A549 (cell line): ENCODE results near the gene TMEM272. TPM values are rescaled to one million over a fixed set of nuclear protein-coding genes. Genes with fewer than 3 reads are reported as not detected.

ENCODE experiments used
- ATAC-seq, 2 experiments: fragments of 200-7000 bp in 1 of 2; fragments of >200 bp in 1 of 2; cut with Nextera tagmentation in 1 of 2; cut with Tn5 transposase in 1 of 2; 3 replicates each; pipeline versions ENCODE4 v1.8.0 to v1.9.1; 2018 to 2020; ENCODE audit warnings: mild to moderate bottlenecking in 1 of 2, moderate library complexity in 1 of 2
- CTCF ChIA-PET: fragments of 300-600 bp; sonication (Branson Sonifier 250); formaldehyde crosslinking; extraction: SDS; loops from one replicate; lab custom pipeline; 2021; ENCODE audit warnings: antibody characterized with exemption, inconsistent platforms; lab: Yijun Ruan, JAX
- POLR2A ChIA-PET: fragments of 350-600 bp; formaldehyde crosslinking; extraction: SDS; loops from one replicate; lab custom pipeline; 2021; ENCODE audit warnings: antibody characterized with exemption, inconsistent platforms; lab: Yijun Ruan, JAX
- DNase-seq, 2 experiments: peaks; one replicate each; pipeline versions ENCODE4 v3.0.0 to v3.0.0-alpha.2; 2011 to 2016; ENCODE audit warnings: low read depth in 1 of 2, low spot score in 1 of 2
- FAIRE-seq: peaks from 2 replicates; lab custom pipeline; 2011; peaks lifted over from hg19 to GRCh38; lab: Jason Lieb, UNC
- H3K27ac ChIP-seq, 2 experiments: fragments of >200 bp; sonication (Bioruptor Twin); formaldehyde crosslinking; 3 replicates each; pipeline ENCODE4 v1.5.1; 2016 to 2017
- H3K4me1 ChIP-seq: fragments of >200 bp; sonication (Bioruptor Twin); formaldehyde crosslinking; 3 replicates; pipeline ENCODE4 v1.6.1; 2016
- H3K4me2 ChIP-seq: fragments of >200 bp; sonication (Bioruptor Twin); formaldehyde crosslinking; 3 replicates; pipeline ENCODE4 v1.6.1; 2016
- H3K4me3 ChIP-seq: fragments of >200 bp; sonication (Bioruptor Twin); formaldehyde crosslinking; 3 replicates; pipeline ENCODE4 v1.5.1; 2016
- H3K9me3 ChIP-seq: fragments of >200 bp; sonication (Bioruptor Twin); formaldehyde crosslinking; 3 replicates; pipeline ENCODE4 v1.6.1; 2016
- CBX2 ChIP-seq: fragments of 200-600 bp; sonication (generic); IDR thresholded peaks from 2 replicates; pipeline ENCODE4 v1.6.1; 2016; ENCODE audit warnings: low read depth, mild to moderate bottlenecking, borderline replicate concordance
- CEBPB ChIP-seq, 2 experiments: fragments of >200 bp in 1 of 2; sonication (Bioruptor Twin) in 1 of 2; formaldehyde crosslinking in 1 of 2; IDR thresholded peaks; 2 replicates each; pipeline ENCODE4 v1.6.1; 2012 to 2016
- CHD2 ChIP-seq: fragments of 150-350 bp; IDR thresholded peaks from 2 replicates; pipeline ENCODE4 v1.6.1; 2014; ENCODE audit warnings: low read length; ENCODE audit not compliant: partially characterized antibody
- CHD4 ChIP-seq: fragments of 200-600 bp; sonication (generic); IDR thresholded peaks from 2 replicates; pipeline ENCODE4 v1.6.1; 2016; ENCODE audit warnings: antibody characterized with exemption, mild to moderate bottlenecking, borderline replicate concordance
- EHF ChIP-seq: fragments of 250-450 bp; sonication (Bioruptor Pico); IDR thresholded peaks from 2 replicates; pipeline ENCODE4 v1.5.0; 2020; ENCODE audit warnings: mild to moderate bottlenecking
- EHMT2 ChIP-seq: fragments of 200-600 bp; sonication (generic); IDR thresholded peaks from 2 replicates; pipeline ENCODE4 v1.6.1; 2016; ENCODE audit warnings: antibody characterized with exemption, low read depth, mild to moderate bottlenecking, moderate library complexity
- EP300 ChIP-seq, 2 experiments: fragments of >200 bp; sonication (Bioruptor Twin); formaldehyde crosslinking; IDR thresholded peaks; 2 replicates in 1 of 2; 3 replicates in 1 of 2; pipeline ENCODE4 v1.6.1; 2016 to 2017
- FOSB ChIP-seq: fragments of 250-450 bp; sonication (Bioruptor Pico); IDR thresholded peaks from 2 replicates; pipeline ENCODE4 v1.5.0; 2020; ENCODE audit warnings: mild to moderate bottlenecking, moderate library complexity
- FOSL2 ChIP-seq, 2 experiments: fragments of 450-650 bp in 1 of 2; fragments of >200 bp in 1 of 2; sonication (Bioruptor Twin) in 1 of 2; formaldehyde crosslinking; IDR thresholded peaks; 2 replicates each; pipeline versions ENCODE4 v1.5.0 to v1.6.1; 2016 to 2020; ENCODE audit warnings: mild to moderate bottlenecking in 1 of 2, moderate library complexity in 1 of 2
- FOXS1 ChIP-seq: fragments of 250-450 bp; sonication (Bioruptor Pico); IDR thresholded peaks from 2 replicates; pipeline ENCODE4 v1.5.0; 2020; ENCODE audit warnings: mild to moderate bottlenecking, moderate library complexity
- HDAC2 ChIP-seq: fragments of 200-600 bp; sonication (generic); IDR thresholded peaks from 2 replicates; pipeline ENCODE4 v1.6.1; 2016
- HOXA7 ChIP-seq: fragments of 250-450 bp; sonication (Bioruptor Pico); IDR thresholded peaks from 2 replicates; pipeline ENCODE4 v1.5.0; 2020; ENCODE audit warnings: mild to moderate bottlenecking, moderate library complexity
- HOXB5 ChIP-seq: fragments of 250-450 bp; sonication (Bioruptor Pico); IDR thresholded peaks from 2 replicates; pipeline ENCODE4 v1.5.0; 2020; ENCODE audit warnings: mild to moderate bottlenecking, moderate library complexity
- JUN ChIP-seq, 2 experiments: fragments of >200 bp; sonication (Bioruptor Twin); formaldehyde crosslinking; IDR thresholded peaks; 2 replicates in 1 of 2; 3 replicates in 1 of 2; pipeline ENCODE4 v1.6.1; 2016 to 2017
- JUNB ChIP-seq: fragments of >200 bp; sonication (Bioruptor Twin); formaldehyde crosslinking; IDR thresholded peaks from 2 replicates; pipeline ENCODE4 v1.6.1; 2016
- KDM1A ChIP-seq: fragments of 200-600 bp; sonication (generic); IDR thresholded peaks from 2 replicates; pipeline ENCODE4 v1.6.1; 2016; ENCODE audit warnings: low read depth, mild to moderate bottlenecking
- KDM5A ChIP-seq: fragments of 200-600 bp; sonication (generic); IDR thresholded peaks from 2 replicates; pipeline ENCODE4 v1.6.1; 2016; ENCODE audit warnings: antibody characterized with exemption, mild to moderate bottlenecking
- MAFK ChIP-seq: fragments of 450-650 bp; IDR thresholded peaks from 2 replicates; pipeline ENCODE4 v1.6.1; 2014; ENCODE audit not compliant: partially characterized antibody
- MAZ ChIP-seq: fragments of 150-350 bp; IDR thresholded peaks from 2 replicates; pipeline ENCODE4 v1.6.1; 2014; ENCODE audit warnings: antibody characterized with exemption, low read depth, low read length, borderline replicate concordance
- NR3C1 ChIP-seq: fragments of >200 bp; sonication (Bioruptor Twin); formaldehyde crosslinking; IDR thresholded peaks from 3 replicates; pipeline ENCODE4 v1.6.1; 2017
- PHF8 ChIP-seq: fragments of 200-600 bp; sonication (generic); IDR thresholded peaks from 2 replicates; pipeline ENCODE4 v1.6.1; 2016; ENCODE audit warnings: low read depth, mild to moderate bottlenecking, antibody characterized with exemption, moderate library complexity, borderline replicate concordance
- RAD21 ChIP-seq, 2 experiments: fragments of >200 bp in 1 of 2; sonication (Bioruptor Twin) in 1 of 2; formaldehyde crosslinking in 1 of 2; IDR thresholded peaks in 1 of 2; conservative IDR thresholded peaks in 1 of 2; 2 replicates in 1 of 2; 3 replicates in 1 of 2; pipeline ENCODE4 v1.6.1; 2012 to 2018; ENCODE audit warnings: inconsistent platforms in 1 of 2
- RARB ChIP-seq: fragments of 250-450 bp; sonication (Bioruptor Pico); IDR thresholded peaks from 2 replicates; pipeline ENCODE4 v1.8.0; 2021; ENCODE audit warnings: mild to moderate bottlenecking, moderate library complexity
- RNF2 ChIP-seq: fragments of 200-600 bp; sonication (generic); IDR thresholded peaks from 2 replicates; pipeline ENCODE4 v1.6.1; 2016; ENCODE audit warnings: low read depth, mild to moderate bottlenecking, antibody characterized with exemption, moderate library complexity, borderline replicate concordance
- TP53 ChIP-seq: fragments of 250-450 bp; sonication (Bioruptor Pico); IDR thresholded peaks from 2 replicates; pipeline ENCODE4 v1.5.0; 2021; ENCODE audit warnings: mild to moderate bottlenecking, moderate library complexity
- ZSCAN20 ChIP-seq: fragments of 250-450 bp; sonication (Bioruptor Pico); IDR thresholded peaks from 2 replicates; pipeline ENCODE4 v1.8.0; 2022; ENCODE audit warnings: mild to moderate bottlenecking, moderate library complexity
- WGBS: methylation state at CpG from one replicate; pipeline ENCODE4 v1.1.6; 2017; ENCODE audit errors: missing lambda C conversion rate; 5-methylcytosine and 5-hydroxymethylcytosine counted together
- polyA plus RNA-seq, 4 experiments: library from polyadenylated mRNA; depleted of rRNA in 3 of 4; stranded (reverse); fragments of >200 nt; fragmentation: RNase III in 1 of 4; extraction: RNeasy Plus Mini Kit Qiagen cat#74134 plus additional on column Dnase treatment in 1 of 4; gene quantifications; 2 replicates in 3 of 4; 3 replicates in 1 of 4; pipeline ENCODE4 v1.2.3, GENCODE V29; 2011 to 2017
- TF ChIP-seq, protein P1 (sequence below): fragments of 250-450 bp; sonication (Bioruptor Pico); IDR thresholded peaks from 2 replicates; pipeline ENCODE4 v1.5.0; 2021; ENCODE audit warnings: mild to moderate bottlenecking, moderate library complexity, borderline replicate concordance
- TF ChIP-seq, protein P2 (sequence below): fragments of 150-350 bp; IDR thresholded peaks from 2 replicates; pipeline ENCODE4 v1.6.1; 2014; ENCODE audit warnings: low read depth, mild to moderate bottlenecking, low read length
- TF ChIP-seq, protein P3 (sequence below): fragments of 450-650 bp; IDR thresholded peaks from 2 replicates; pipeline ENCODE4 v1.6.1; 2014; ENCODE audit warnings: antibody characterized with exemption
- TF ChIP-seq, protein P4 (sequence below): fragments of >200 bp; sonication (Bioruptor Twin); formaldehyde crosslinking; IDR thresholded peaks from 3 replicates; pipeline ENCODE4 v1.6.1; 2016

TMEM272 gene
- polyA plus RNA-seq, 2 of the 4 experiments (the other 2 are of a cell fraction), result not detected

DNA sequence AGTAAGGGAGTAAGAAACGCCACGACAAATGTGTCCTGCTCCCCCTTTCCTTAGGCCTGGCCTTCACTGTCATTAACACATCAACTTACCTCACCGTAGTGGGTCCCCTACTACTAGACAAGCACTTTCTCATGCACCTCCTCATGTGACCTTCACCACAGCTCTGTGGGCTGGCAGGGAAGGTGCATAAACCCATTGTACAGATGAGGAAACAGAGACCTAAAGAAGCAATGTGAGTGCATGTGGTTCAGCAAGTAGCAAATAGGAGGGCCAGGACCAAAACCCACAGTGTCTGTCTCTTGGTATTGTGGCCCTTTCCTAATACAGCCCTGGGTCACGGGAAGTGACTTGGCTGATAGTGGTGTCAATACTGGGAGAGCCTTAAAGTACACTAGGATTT is 22.1 kb upstream of the TMEM272 start:
- WGBS, result 77% methylated on average over 4 of the region's 4 CpGs
- DNase-seq, result no peak
- no peaks in the 10 kb centered on the region for H3K9me3 ChIP-seq
- ChIA-PET POLR2A (no interaction called here), CTCF (no interaction called here)
- ATAC-seq, result no peak
- FAIRE-seq, result no peak
- no peak overlapping the region for H3K4me3 ChIP-seq
- TF ChIP-seq EP300 (IDR thresholded peaks at IDR 0.05), result no peak
- no peak overlapping the region for H3K4me2 ChIP-seq
- H3K27ac ChIP-seq, result no peak overlapping the region
- H3K4me1 ChIP-seq, result no peaks in the 10 kb centered on the region

DNA sequence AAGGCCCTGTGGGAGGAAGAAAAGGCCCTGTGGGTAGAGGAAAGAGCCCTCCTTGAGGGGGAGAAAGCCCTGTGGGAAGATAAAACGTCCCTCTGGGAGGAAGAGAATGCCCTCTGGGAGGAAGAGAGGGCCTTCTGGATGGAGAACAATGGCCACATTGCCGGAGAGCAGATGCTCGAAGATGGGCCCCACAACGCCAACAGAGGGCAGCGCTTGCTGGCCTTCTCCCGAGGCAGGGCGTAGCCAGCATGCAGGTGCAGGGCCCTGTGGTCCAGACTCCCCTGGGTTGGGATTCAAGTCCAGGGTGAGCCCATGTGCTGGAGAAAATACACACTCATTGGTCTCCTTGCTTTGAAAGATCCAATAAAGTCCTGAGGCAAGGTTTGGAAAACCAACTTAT is 20.9 kb upstream of the TMEM272 start:
- peak in 1 of 2 experiments; percentile 31; a peak in 1 of 6 replicates for ATAC-seq
- ChIA-PET CTCF (no interaction called here), POLR2A (no interaction called here)
- Histone ChIP-seq H3K4me3 (no peak overlapping the region), H3K4me1 (no peaks in the 10 kb centered on the region), H3K9me3 (no peaks in the 10 kb centered on the region), H3K4me2 (no peak overlapping the region), H3K27ac (no peak overlapping the region)
- no peak for FAIRE-seq
- TF ChIP-seq FOSB (CRISPR knock-in tag) (no peak), HOXB5 (CRISPR knock-in tag) (no peak), ZSCAN20 (CRISPR knock-in tag) (no peak), EHMT2 (no peak), RARB (CRISPR knock-in tag) (no peak), FOXS1 (no peak), KDM1A (no peak), RAD21 (conservative IDR thresholded peaks at IDR 0.05 in 1 of 2, IDR thresholded peaks at IDR 0.05 in 1 of 2) (no peak), MAFK (no peak), CHD4 (no peak), JUN (IDR thresholded peaks at IDR 0.05) (no peak), CEBPB (IDR thresholded peaks at IDR 0.05) (no peak), RNF2 (no peak), HOXA7 (CRISPR knock-in tag) (no peak), JUNB (no peak), NR3C1 (no peak), HDAC2 (no peak)
- TF ChIP-seq, protein P1, sequence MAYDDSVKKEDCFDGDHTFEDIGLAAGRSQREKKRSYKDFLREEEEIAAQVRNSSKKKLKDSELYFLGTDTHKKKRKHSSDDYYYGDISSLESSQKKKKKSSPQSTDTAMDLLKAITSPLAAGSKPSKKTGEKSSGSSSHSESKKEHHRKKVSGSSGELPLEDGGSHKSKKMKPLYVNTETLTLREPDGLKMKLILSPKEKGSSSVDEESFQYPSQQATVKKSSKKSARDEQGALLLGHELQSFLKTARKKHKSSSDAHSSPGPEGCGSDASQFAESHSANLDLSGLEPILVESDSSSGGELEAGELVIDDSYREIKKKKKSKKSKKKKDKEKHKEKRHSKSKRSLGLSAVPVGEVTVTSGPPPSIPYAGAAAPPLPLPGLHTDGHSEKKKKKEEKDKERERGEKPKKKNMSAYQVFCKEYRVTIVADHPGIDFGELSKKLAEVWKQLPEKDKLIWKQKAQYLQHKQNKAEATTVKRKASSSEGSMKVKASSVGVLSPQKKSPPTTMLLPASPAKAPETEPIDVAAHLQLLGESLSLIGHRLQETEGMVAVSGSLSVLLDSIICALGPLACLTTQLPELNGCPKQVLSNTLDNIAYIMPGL, result no peak
- TF ChIP-seq, protein P2, sequence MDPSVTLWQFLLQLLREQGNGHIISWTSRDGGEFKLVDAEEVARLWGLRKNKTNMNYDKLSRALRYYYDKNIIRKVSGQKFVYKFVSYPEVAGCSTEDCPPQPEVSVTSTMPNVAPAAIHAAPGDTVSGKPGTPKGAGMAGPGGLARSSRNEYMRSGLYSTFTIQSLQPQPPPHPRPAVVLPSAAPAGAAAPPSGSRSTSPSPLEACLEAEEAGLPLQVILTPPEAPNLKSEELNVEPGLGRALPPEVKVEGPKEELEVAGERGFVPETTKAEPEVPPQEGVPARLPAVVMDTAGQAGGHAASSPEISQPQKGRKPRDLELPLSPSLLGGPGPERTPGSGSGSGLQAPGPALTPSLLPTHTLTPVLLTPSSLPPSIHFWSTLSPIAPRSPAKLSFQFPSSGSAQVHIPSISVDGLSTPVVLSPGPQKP, result no peak
- TF ChIP-seq, protein P3, sequence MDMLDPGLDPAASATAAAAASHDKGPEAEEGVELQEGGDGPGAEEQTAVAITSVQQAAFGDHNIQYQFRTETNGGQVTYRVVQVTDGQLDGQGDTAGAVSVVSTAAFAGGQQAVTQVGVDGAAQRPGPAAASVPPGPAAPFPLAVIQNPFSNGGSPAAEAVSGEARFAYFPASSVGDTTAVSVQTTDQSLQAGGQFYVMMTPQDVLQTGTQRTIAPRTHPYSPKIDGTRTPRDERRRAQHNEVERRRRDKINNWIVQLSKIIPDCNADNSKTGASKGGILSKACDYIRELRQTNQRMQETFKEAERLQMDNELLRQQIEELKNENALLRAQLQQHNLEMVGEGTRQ, result no peak
- DNase-seq, result no peak
- WGBS, result 55% methylated on average over 7 of the region's 7 CpGs

DNA sequence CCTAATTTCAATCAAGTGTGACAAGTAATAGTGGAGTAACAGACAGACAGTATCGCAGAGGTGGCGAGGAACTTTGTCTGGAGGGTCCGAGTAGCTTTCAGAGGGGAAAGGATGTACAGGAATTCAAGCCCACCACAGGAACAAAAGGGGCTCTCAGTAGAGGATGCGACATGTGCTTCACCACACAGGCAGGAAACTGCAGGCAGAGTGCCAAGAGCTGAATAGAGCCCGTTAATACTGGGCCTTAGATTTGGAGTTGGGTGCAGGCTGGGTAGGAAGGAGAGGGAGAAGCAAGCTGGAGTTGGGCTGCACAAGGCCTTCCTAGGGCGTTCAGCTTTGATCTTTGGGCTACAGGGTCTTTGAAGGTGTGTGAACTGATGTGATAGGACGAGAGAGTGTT is 18.0 kb upstream of the TMEM272 start:
- Histone ChIP-seq H3K4me3 (no peak overlapping the region), H3K4me2 (no peak overlapping the region), H3K9me3 (no peaks in the 10 kb centered on the region), H3K4me1 (peaks cover 14% of the 10 kb centered on the region), H3K27ac (no peak overlapping the region)
- 73% methylated on average over 7 of the region's 7 CpGs for WGBS
- FAIRE-seq, result no peak
- ATAC-seq, result no peak
- CTCF ChIA-PET, result interaction anchor here (0.9 to 2.2 kb wide), 3 partner anchors 12 to 48 kb away, joined by 3 to 5 read pairs (median 4); no protein-coding TSS in a partner anchor
- TF ChIP-seq CEBPB (IDR thresholded peaks at IDR 0.05), result no peak
- TF ChIP-seq CBX2, result no peak
- no peak for TF ChIP-seq CHD2
- TF ChIP-seq EHMT2, result no peak
- no peak for TF ChIP-seq FOXS1
- TF ChIP-seq NR3C1, result no peak
- TF ChIP-seq, protein P4, sequence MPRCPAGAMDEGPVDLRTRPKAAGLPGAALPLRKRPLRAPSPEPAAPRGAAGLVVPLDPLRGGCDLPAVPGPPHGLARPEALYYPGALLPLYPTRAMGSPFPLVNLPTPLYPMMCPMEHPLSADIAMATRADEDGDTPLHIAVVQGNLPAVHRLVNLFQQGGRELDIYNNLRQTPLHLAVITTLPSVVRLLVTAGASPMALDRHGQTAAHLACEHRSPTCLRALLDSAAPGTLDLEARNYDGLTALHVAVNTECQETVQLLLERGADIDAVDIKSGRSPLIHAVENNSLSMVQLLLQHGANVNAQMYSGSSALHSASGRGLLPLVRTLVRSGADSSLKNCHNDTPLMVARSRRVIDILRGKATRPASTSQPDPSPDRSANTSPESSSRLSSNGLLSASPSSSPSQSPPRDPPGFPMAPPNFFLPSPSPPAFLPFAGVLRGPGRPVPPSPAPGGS, result no peak
- no peak for TF ChIP-seq FOSB (CRISPR knock-in tag)
- no peak for TF ChIP-seq EHF (CRISPR knock-in tag)
- TF ChIP-seq TP53 (CRISPR knock-in tag), result no peak
- TF ChIP-seq KDM1A, result no peak
- TF ChIP-seq RARB (CRISPR knock-in tag), result no peak
- no peak for TF ChIP-seq JUN (IDR thresholded peaks at IDR 0.05)
- TF ChIP-seq PHF8, result no peak
- TF ChIP-seq MAZ, result no peak
- no peak for TF ChIP-seq KDM5A
- TF ChIP-seq FOSL2 (IDR thresholded peaks at IDR 0.05), result no peak
- TF ChIP-seq FOSL2 (CRISPR knock-in tag; IDR thresholded peaks at IDR 0.05), result no peak
- POLR2A ChIA-PET, result no interaction called here
- DNase-seq, result no peak
